ENCODE results near the gene COL4A2. TPM values are rescaled to one million over a fixed set of nuclear protein-coding genes. Genes with fewer than 3 reads are reported as not detected.

COL4A2 gene
- total RNA-seq, 1 donor from 2014 or later, result 511 TPM

GRCh38 chr13:110397436-110398115 is 90.5 kb downstream of the COL4A2 start:
- Histone ChIP-seq H3K4me3 (ENCODE audit: low read length in 3 of 3) (peak overlapping the region in 2 of 3 donors; percentile 51 to 52), H3K36me3 (ENCODE audit: control insufficient read depth in 3 of 3, insufficient read depth in 3 of 3, low read length in 3 of 3) (no peaks in the 10 kb centered on the region), H3K4me1 (ENCODE audit: control insufficient read depth in 3 of 3, insufficient read depth in 3 of 3, low read length in 3 of 3) (peaks cover 11 to 19% (median 12%) of the 10 kb centered on the region in 3 donors), H3K9me3 (ENCODE audit: control insufficient read depth in 3 of 3, low read length in 3 of 3) (no peaks in the 10 kb centered on the region), H3K9ac (ENCODE audit: low read depth in 1 of 3, low read length in 3 of 3) (peak overlapping the region in 1 of 3 donors; percentile 51), H3K27me3 (ENCODE audit: control insufficient read depth in 3 of 3, insufficient read depth in 3 of 3, low read length in 3 of 3) (no peaks in the 10 kb centered on the region), H3K27ac (ENCODE audit: low read depth, low read length) (peak overlapping the region; percentile 80)

- H3K9ac ChIP-seq (ENCODE audit: low read depth in 1 of 3, low read length in 3 of 3), result no peak overlapping the region
- no peaks in the 10 kb centered on the region for H3K9me3 ChIP-seq (ENCODE audit: control insufficient read depth in 3 of 3, low read length in 3 of 3)
- H3K36me3 ChIP-seq (ENCODE audit: control insufficient read depth in 3 of 3, insufficient read depth in 3 of 3, low read length in 3 of 3), result no peaks in the 10 kb centered on the region
- peaks cover 11 to 19% (median 12%) of the 10 kb centered on the region in 3 donors for H3K4me1 ChIP-seq (ENCODE audit: control insufficient read depth in 3 of 3, insufficient read depth in 3 of 3, low read length in 3 of 3)
- H3K27ac ChIP-seq (ENCODE audit: low read depth, low read length), result peak overlapping the region; percentile 80
- H3K4me3 ChIP-seq (ENCODE audit: low read length in 3 of 3), result no peak overlapping the region
- no peaks in the 10 kb centered on the region for H3K27me3 ChIP-seq (ENCODE audit: control insufficient read depth in 3 of 3, insufficient read depth in 3 of 3, low read length in 3 of 3)
Observed at GRCh38 chr13:110398564-110399507, 91.8 kb downstream of the COL4A2 start.

GRCh38 chr13:110399801-110400200 is 92.7 kb downstream of the COL4A2 start:
- peak overlapping the region; percentile 41 for H3K27ac ChIP-seq (ENCODE audit: low read depth, low read length)
- no peaks in the 10 kb centered on the region for H3K36me3 ChIP-seq (ENCODE audit: control insufficient read depth in 3 of 3, insufficient read depth in 3 of 3, low read length in 3 of 3)
- no peaks in the 10 kb centered on the region for H3K9me3 ChIP-seq (ENCODE audit: control insufficient read depth in 3 of 3, low read length in 3 of 3)
- H3K27me3 ChIP-seq (ENCODE audit: control insufficient read depth in 3 of 3, insufficient read depth in 3 of 3, low read length in 3 of 3), result no peaks in the 10 kb centered on the region
- H3K4me3 ChIP-seq (ENCODE audit: low read length in 3 of 3), result no peak overlapping the region
- H3K9ac ChIP-seq (ENCODE audit: low read depth in 1 of 3, low read length in 3 of 3), result no peak overlapping the region
- H3K4me1 ChIP-seq (ENCODE audit: control insufficient read depth in 3 of 3, insufficient read depth in 3 of 3, low read length in 3 of 3), result peaks cover 11 to 18% (median 12%) of the 10 kb centered on the region in 3 donors

GRCh38 chr13:110400786-110401533 is 93.9 kb downstream of the COL4A2 start:
- H3K36me3 ChIP-seq (ENCODE audit: control insufficient read depth in 3 of 3, insufficient read depth in 3 of 3, low read length in 3 of 3), result no peaks in the 10 kb centered on the region
- H3K27ac ChIP-seq (ENCODE audit: low read depth, low read length), result peak overlapping the region; percentile 41
- H3K9ac ChIP-seq (ENCODE audit: low read depth in 1 of 3, low read length in 3 of 3), result no peak overlapping the region
- no peaks in the 10 kb centered on the region for H3K9me3 ChIP-seq (ENCODE audit: control insufficient read depth in 3 of 3, low read length in 3 of 3)
- peaks cover 10 to 17% (median 16%) of the 10 kb centered on the region in 3 donors for H3K4me1 ChIP-seq (ENCODE audit: control insufficient read depth in 3 of 3, insufficient read depth in 3 of 3, low read length in 3 of 3)
- no peak overlapping the region for H3K4me3 ChIP-seq (ENCODE audit: low read length in 3 of 3)
- no peaks in the 10 kb centered on the region for H3K27me3 ChIP-seq (ENCODE audit: control insufficient read depth in 3 of 3, insufficient read depth in 3 of 3, low read length in 3 of 3)

GRCh38 chr13:110402299-110403069 is 95.4 kb downstream of the COL4A2 start:
- Histone ChIP-seq H3K9ac (ENCODE audit: low read depth in 1 of 3, low read length in 3 of 3) (no peak overlapping the region), H3K27me3 (ENCODE audit: control insufficient read depth in 3 of 3, insufficient read depth in 3 of 3, low read length in 3 of 3) (no peaks in the 10 kb centered on the region), H3K9me3 (ENCODE audit: control insufficient read depth in 3 of 3, low read length in 3 of 3) (no peaks in the 10 kb centered on the region), H3K27ac (ENCODE audit: low read depth, low read length) (no peak overlapping the region), H3K4me1 (ENCODE audit: control insufficient read depth in 3 of 3, insufficient read depth in 3 of 3, low read length in 3 of 3) (peaks cover 8 to 23% (median 9%) of the 10 kb centered on the region in 3 donors), H3K4me3 (ENCODE audit: low read length in 3 of 3) (no peak overlapping the region), H3K36me3 (ENCODE audit: control insufficient read depth in 3 of 3, insufficient read depth in 3 of 3, low read length in 3 of 3) (no peaks in the 10 kb centered on the region)

GRCh38 chr13:110403315-110403714 is 96.2 kb downstream of the COL4A2 start:
- no peaks in the 10 kb centered on the region for H3K27me3 ChIP-seq (ENCODE audit: control insufficient read depth in 3 of 3, insufficient read depth in 3 of 3, low read length in 3 of 3)
- peaks cover 11 to 29% (median 15%) of the 10 kb centered on the region in 3 donors for H3K4me1 ChIP-seq (ENCODE audit: control insufficient read depth in 3 of 3, insufficient read depth in 3 of 3, low read length in 3 of 3)
- H3K9ac ChIP-seq (ENCODE audit: low read depth in 1 of 3, low read length in 3 of 3), result no peak overlapping the region
- no peak overlapping the region for H3K27ac ChIP-seq (ENCODE audit: low read depth, low read length)
- H3K36me3 ChIP-seq (ENCODE audit: control insufficient read depth in 3 of 3, insufficient read depth in 3 of 3, low read length in 3 of 3), result no peaks in the 10 kb centered on the region
- H3K4me3 ChIP-seq (ENCODE audit: low read length in 3 of 3), result no peak overlapping the region
- H3K9me3 ChIP-seq (ENCODE audit: control insufficient read depth in 3 of 3, low read length in 3 of 3), result no peaks in the 10 kb centered on the region

- Histone ChIP-seq H3K4me3 (ENCODE audit: low read length in 3 of 3) (no peak overlapping the region), H3K27ac (ENCODE audit: low read depth, low read length) (no peak overlapping the region), H3K4me1 (ENCODE audit: control insufficient read depth in 3 of 3, insufficient read depth in 3 of 3, low read length in 3 of 3) (peaks cover 11 to 29% (median 19%) of the 10 kb centered on the region in 3 donors), H3K36me3 (ENCODE audit: control insufficient read depth in 3 of 3, insufficient read depth in 3 of 3, low read length in 3 of 3) (no peaks in the 10 kb centered on the region), H3K9me3 (ENCODE audit: control insufficient read depth in 3 of 3, low read length in 3 of 3) (no peaks in the 10 kb centered on the region), H3K27me3 (ENCODE audit: control insufficient read depth in 3 of 3, insufficient read depth in 3 of 3, low read length in 3 of 3) (no peaks in the 10 kb centered on the region), H3K9ac (ENCODE audit: low read depth in 1 of 3, low read length in 3 of 3) (no peak overlapping the region)
Observed at GRCh38 chr13:110403721-110404120, 96.6 kb downstream of the COL4A2 start.

- Histone ChIP-seq H3K4me3 (ENCODE audit: low read length in 3 of 3) (no peak overlapping the region), H3K4me1 (ENCODE audit: control insufficient read depth in 3 of 3, insufficient read depth in 3 of 3, low read length in 3 of 3) (peaks cover 11 to 34% (median 25%) of the 10 kb centered on the region in 3 donors), H3K27me3 (ENCODE audit: control insufficient read depth in 3 of 3, insufficient read depth in 3 of 3, low read length in 3 of 3) (no peaks in the 10 kb centered on the region), H3K27ac (ENCODE audit: low read depth, low read length) (peak overlapping the region; percentile 36), H3K36me3 (ENCODE audit: control insufficient read depth in 3 of 3, insufficient read depth in 3 of 3, low read length in 3 of 3) (no peaks in the 10 kb centered on the region), H3K9me3 (ENCODE audit: control insufficient read depth in 3 of 3, low read length in 3 of 3) (no peaks in the 10 kb centered on the region), H3K9ac (ENCODE audit: low read depth in 1 of 3, low read length in 3 of 3) (no peak overlapping the region)
Observed at GRCh38 chr13:110404321-110404720, 97.2 kb downstream of the COL4A2 start.

Data from skeletal muscle tissue (tissue), 4 donors.